CD4-positive, alpha-beta T cell treated with Interleukin-2 at 100 ng/mL for 4 hours (primary cell): ENCODE data around the gene KCNS1.

Source experiments
- DNase-seq: peaks from one replicate; pipeline ENCODE4 v3.0.0-alpha.2; 2020; ENCODE audit warnings: low spot score

The KCNS1 gene

DNA sequence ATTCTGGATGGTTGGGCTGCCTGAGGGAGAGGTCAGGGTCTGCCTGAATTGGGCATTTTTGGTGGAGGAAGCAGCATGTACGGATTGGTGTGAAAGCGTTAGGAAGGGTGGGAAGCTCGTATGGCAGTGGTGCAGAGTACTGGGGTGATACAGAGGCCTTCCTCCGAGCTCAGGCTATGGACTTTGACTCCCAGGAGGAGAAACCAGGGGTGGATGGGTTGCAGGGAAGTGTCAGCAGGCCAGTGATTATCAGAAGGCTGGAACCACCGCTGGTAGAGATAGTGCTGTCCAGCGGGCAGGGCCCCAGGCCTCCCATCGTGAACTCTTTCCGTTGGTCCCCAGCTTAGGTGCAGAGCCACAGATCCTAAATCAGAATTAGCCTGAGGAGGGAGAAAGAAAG is 8.7 kb upstream of the KCNS1 start:
- DNase-seq, result no peak

- DNase-seq, result no peak
Observed at GRCh38 chr20:45105317-45105716, 4.4 kb upstream of the KCNS1 start.

DNA sequence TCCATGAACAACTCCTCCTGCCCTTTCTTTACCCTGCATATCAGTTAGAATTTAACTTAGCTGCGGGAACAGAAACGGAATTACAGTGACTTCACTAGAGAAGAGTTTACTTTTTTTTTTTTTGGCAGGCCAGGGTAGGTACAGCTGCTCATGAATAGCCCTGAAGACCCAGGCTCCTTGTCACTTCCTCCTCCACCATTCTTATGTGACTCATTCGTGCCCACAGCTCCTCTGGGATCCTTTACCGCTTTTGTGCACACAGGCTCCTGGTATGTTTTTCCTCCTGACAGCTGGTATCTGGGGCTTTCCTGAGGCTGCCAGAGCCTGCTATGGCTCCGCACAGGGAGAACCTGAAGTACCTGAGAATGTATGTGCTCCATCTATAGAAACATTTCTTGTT is 3.9 kb upstream of the KCNS1 start:
- DNase-seq, result no peak

GRCh38 chr20:45103072-45103471 is 2.1 kb upstream of the KCNS1 start:
- DNase-seq, result no peak

GRCh38 chr20:45101333-45101850 is 465 bp upstream of the KCNS1 start:
- no peak for DNase-seq

- no peak for DNase-seq
Observed at GRCh38 chr20:45098103-45098773, 2.7 kb downstream of the KCNS1 start.

DNA sequence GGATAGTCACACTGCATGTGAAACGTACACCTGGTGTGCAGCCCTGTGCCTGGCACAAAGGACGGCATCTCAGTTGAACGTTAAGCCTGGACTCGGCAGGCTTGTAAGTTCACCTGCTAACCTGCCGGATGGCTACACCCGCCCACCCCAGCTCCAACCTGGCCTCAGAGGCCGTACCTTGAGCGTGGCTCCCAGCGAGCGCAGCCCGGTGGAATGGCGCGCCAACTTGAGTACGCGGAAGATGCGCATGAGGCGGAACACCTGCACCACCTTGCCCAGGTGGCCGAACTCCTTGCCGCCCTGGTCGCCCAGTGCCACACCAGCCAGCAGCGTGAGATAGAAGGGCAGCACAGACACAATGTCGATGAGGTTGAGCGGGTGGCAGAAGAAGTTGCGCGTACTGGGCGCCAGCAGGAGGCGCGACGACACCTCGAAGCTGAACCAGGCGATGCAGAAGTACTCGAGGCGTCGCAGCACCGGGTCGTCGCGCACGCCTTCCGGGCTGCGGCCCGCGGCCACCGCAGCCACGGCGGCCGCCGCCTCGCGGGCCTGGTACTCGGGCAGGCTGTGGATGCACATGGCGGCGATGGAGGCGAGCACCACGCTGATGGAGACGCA is 3.3 kb downstream of the KCNS1 start:
- DNase-seq, result peak; percentile 44

- no peak for DNase-seq
Observed at GRCh38 chr20:45096781-45097180, 4.1 kb downstream of the KCNS1 start.

GRCh38 chr20:45095805-45096238 is 5.1 kb downstream of the KCNS1 start:
- peak; percentile 74 for DNase-seq

- DNase-seq, result no peak
Observed at GRCh38 chr20:45094864-45095574, 5.9 kb downstream of the KCNS1 start.

DNA sequence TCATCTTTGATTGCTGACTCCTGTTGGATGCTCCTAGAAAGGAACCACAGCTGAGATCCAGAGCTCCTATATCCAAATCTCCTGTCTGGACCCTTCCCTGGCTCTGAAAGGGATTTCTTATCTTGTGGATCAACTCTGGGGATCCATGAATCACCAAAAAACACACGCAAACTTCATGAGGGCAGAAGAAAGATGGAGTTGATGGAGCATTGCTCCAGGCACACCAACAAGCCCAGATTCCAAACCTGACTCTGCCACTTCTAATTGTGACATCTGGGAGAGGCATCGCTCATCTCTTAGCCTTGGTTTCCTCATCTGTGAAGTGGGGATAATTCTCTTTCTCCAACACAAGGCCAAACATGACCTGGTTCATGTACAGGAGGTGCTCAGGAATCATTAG is 6.7 kb downstream of the KCNS1 start:
- no peak for DNase-seq

GRCh38 chr20:45092898-45093297 is 8.0 kb downstream of the KCNS1 start:
- DNase-seq, result no peak

GRCh38 chr20:45091366-45091765 is 9.6 kb downstream of the KCNS1 start:
- DNase-seq, result no peak

DNA sequence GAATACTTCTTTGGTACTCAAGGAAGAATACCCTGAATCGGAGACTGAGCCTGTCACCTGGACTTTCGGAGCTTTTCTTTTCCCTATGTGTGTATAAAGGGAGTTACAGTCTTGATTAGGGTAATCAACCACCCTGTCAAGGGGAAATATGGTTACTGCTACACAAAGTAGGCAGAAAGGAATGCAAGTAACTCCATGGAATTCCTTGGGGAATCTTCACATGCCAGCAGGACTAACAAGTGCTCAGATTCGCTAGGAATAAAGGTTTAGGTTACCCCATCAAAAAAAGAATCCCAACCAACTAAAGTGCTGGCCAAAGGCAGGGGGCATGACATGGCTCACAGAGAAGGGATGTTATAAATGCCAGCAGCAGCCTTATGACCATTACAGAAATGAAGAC is 10.4 kb downstream of the KCNS1 start:
- DNase-seq, result no peak

- DNase-seq, result no peak
Observed at GRCh38 chr20:45088247-45088646, 12.7 kb downstream of the KCNS1 start.

DNA sequence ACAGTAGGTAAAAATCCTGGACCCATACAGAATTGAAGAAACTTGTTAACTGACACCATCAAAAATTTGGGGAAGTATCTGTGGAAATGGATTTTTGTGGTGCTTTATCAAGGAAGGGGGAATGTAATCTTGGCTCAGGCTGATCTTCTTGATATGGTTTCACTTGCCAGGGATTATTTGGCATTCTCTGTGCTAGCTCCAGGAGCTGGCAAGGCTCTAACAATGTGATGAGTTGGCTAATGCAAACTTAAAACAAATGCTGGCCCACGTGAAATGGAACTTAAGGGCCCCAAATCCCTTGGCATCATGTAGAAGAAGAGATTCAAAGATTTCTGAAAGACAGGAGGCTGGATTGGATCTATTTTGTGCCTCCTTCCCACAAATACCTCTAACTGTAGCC is 13.1 kb downstream of the KCNS1 start:
- no peak for DNase-seq

- DNase-seq, result no peak
Observed at GRCh38 chr20:45087097-45087790, 13.7 kb downstream of the KCNS1 start.

DNA sequence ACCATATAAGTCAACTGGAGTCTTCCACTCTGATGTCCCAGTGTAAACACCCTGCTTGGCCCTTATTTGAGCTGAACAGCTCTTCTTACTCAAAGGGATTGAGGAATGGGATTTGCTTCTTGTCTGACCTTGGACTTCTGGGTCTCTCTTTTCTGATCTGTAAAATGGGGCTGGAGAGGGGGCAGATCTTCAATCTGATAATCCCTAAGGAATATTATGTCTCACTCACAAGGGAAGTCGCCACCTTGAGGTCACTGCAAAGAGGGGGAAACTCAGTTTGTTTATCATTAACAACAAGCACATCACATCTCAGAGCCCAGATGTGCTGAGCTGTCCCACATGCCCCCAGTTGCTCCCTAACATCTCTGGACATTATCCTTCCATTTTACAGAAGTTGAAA is 15.1 kb downstream of the KCNS1 start:
- DNase-seq, result no peak

DNA sequence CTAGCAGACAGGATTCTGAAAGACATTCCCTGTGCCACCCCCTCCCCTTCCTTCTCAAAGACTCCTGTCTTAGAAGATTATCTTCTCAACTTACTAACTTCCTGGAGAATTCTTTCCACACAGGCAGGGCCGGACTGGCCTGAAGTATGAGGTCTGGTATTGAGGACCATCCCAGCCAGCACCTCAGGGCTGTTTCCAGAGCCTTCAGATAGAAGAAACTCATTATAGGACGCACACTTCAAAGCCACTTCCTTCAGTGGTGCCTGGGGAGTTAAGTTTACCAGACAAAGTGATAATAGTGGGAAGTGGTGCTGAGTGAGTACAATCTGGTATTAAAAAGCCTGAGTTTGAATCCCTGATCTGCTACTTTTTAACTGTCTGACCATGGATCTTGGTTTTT is 15.6 kb downstream of the KCNS1 start:
- no peak for DNase-seq

DNA sequence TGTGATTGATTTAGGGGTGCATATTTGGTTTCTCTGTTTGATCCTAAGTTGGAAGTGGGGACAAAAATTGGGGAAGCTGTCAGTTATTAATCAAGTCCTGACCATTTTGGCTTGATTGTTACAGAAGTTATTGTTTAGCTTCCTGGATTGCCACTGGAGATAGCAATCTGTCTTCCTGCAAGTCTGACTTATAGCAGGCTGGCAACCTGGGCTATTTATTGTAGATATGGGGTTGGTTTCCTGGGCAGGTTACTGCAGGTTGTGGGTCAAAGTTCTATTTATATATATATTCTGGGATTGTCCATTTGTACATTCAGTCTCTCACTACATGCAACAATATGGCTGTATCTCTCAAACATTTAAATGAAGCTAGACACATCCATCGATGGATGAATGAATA is 17.8 kb downstream of the KCNS1 start:
- DNase-seq, result no peak

- no peak for DNase-seq
Observed at GRCh38 chr20:45082468-45082867, 18.5 kb downstream of the KCNS1 start.

DNA sequence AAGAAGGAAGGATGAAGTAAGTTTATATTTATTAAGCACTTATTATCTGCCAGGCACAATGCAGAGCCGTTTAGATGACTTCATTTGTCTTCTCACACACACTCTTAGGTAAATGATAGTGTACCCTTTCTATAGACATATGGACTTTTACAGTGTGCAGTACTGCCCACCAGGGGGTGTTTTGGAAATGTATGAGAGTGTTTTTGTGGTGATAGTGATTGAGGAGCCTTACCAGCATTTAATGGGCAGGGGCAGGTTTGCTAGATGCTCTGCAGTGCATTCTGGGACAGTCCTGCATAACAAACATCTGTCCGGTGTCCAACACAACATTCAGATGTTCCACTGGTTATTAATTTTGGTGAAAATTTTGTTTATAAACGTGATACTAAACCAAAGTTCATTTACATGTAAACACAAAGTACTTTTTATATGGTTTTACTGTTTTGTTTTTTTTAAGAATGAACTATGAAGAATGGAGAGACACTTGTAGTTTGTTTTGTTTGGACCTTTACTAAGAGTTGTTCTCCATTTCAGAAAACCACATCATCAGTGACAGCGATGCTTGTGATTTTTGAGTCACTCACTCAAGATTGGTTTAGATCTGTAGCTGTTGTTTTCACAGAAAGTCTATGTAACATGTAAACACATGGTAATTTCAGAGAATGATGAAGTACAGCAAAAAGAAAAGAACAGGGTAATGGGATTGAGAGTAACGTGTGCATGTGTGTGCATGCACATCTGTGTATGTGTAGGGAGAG is 19.9 kb downstream of the KCNS1 start:
- DNase-seq, result no peak
